ENCODE results near the gene TNFSF10. TPM values are rescaled to one million over a fixed set of nuclear protein-coding genes. Genes with fewer than 3 reads are reported as not detected.

Gene TNFSF10
- total and polyA plus RNA-seq, 9 of the 15 experiments (the other 6 are each of a cell fraction or from before 2014, with no cell fraction given), result 0.07 to 1.3 (median 0.27) TPM; not detected in 1

GRCh38 chr3:172549144-172549543 lies 25.9 kb upstream of the TNFSF10 start (continued):
- no peak for TF ChIP-seq SMC3 (conservative IDR thresholded peaks at IDR 0.05; ENCODE audit: insufficient read depth, low read depth, low read length)
- TF ChIP-seq HNRNPLL (IDR thresholded peaks at IDR 0.05; ENCODE audit: low read depth, low read length, poor library complexity, severe bottlenecking), result no peak
- no peak for TF ChIP-seq DACH1 (IDR thresholded peaks at IDR 0.05; ENCODE audit: partially characterized antibody)
- no peak for TF ChIP-seq MTA3 (IDR thresholded peaks at IDR 0.05; ENCODE audit: borderline replicate concordance)
- TF ChIP-seq ILK (tag; IDR thresholded peaks at IDR 0.05; ENCODE audit: borderline replicate concordance, low read depth), result no peak
- no peak for TF ChIP-seq RBM25 (IDR thresholded peaks at IDR 0.05; ENCODE audit: low read depth, low read length, severe bottlenecking)
- TF ChIP-seq ETS2 (tag; IDR thresholded peaks at IDR 0.05; ENCODE audit: borderline replicate concordance, poor library complexity, severe bottlenecking), result no peak
- no peak for TF ChIP-seq SRSF7 (optimal IDR thresholded peaks at IDR 0.05; ENCODE audit: low read depth, low read length)
- no peak for TF ChIP-seq RNF219 (CRISPR knock-in tag; IDR thresholded peaks at IDR 0.05)
- no peak for TF ChIP-seq CREBBP (IDR thresholded peaks at IDR 0.05; ENCODE audit: low read depth, low read length)
- TF ChIP-seq ATF3 (IDR thresholded peaks at IDR 0.05), result peak; percentile 17; the same call in 1 of the 2 replicates
- no peak for TF ChIP-seq ATF3 (CRISPR knock-in tag; conservative IDR thresholded peaks at IDR 0.05)
- no peak for TF ChIP-seq ZNF165 (CRISPR knock-in tag; IDR thresholded peaks at IDR 0.05; ENCODE audit: borderline replicate concordance)
- no peak for TF ChIP-seq E2F6 (IDR thresholded peaks at IDR 0.05; ENCODE audit: borderline replicate concordance in 1 of 2, extremely low read depth in 1 of 2, insufficient read depth in 1 of 2, insufficient read length in 1 of 2, low read depth in 1 of 2, low read length in 1 of 2, poor library complexity in 1 of 2, severe bottlenecking in 1 of 2)
- TF ChIP-seq CSDE1 (IDR thresholded peaks at IDR 0.05), result no peak
- TF ChIP-seq LEF1 (IDR thresholded peaks at IDR 0.05), result no peak
- TF ChIP-seq ETV5 (CRISPR knock-in tag; IDR thresholded peaks at IDR 0.05; ENCODE audit: low read depth), result no peak
- TF ChIP-seq RHOXF2B (CRISPR knock-in tag; conservative IDR thresholded peaks at IDR 0.05), result no peak
- no peak for TF ChIP-seq THRAP3 (IDR thresholded peaks at IDR 0.05; ENCODE audit: borderline replicate concordance)
- TF ChIP-seq KHSRP (IDR thresholded peaks at IDR 0.05), result no peak
- no peak for TF ChIP-seq ZNF444 (CRISPR knock-in tag; IDR thresholded peaks at IDR 0.05)
- no peak for TF ChIP-seq ZNF592 (IDR thresholded peaks at IDR 0.05)

Measured in K562 (cell line).